ENCODE measurements around the gene NELL1.

NELL1 gene

DNA sequence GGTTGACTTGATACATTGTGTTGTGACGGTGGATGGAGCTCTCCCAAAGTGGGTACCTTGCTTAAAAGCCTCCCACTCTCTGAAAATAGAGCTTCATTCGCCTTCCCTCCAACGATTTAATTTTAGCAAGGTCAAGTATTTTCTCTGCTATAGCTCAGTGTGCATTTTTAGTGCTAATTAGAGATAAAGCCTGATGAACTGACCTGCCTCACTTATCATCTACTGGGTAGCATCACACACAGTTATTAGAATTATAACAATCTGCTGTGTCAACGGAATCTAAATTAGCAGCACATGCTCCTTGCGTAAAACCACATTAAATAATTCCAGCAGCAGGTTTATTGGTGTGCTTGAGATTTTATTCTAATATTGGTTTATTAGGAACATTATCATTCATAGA lies 701.7 kb downstream of the NELL1 start:
- no peak for DNase-seq

GRCh38 chr11:21372672-21373071 lies 703.3 kb downstream of the NELL1 start:
- DNase-seq = no peak

GRCh38 chr11:21374376-21374775 lies 705.0 kb downstream of the NELL1 start:
- DNase-seq = no peak

DNA sequence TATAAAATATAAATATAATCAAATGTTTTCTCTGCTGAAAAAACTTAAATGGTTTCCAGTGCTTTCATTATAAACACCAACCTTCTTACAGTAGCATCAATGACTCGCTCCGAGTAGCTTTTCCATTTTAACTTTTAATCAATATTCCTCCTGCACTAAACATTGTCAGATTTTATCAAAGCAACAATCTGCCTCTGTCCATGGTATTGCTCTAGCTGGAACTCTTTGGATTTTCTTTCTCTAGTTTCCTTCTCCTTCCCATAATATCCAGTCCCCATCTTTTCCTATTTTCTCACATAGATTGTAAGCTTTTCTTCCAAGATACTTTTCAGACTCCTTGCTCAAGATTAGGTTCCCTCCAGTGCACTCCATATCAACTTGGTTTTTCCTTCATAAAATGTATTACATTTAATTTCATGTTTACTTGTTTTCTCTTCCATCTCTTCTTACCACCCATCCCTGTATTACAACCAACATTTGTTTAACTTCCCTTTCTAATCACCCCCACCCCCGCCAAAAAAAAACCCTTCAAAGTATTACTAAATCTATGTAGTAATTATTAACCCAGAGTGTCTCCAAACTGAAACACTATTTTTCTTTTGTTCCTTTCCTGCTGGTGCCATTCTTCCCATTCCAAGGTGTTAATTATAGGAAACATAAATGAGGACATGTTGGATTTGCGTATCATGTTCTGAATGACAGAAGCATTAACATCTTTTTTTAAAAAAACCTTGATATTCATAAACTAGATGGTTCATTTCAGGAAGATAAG lies 716.5 kb downstream of the NELL1 start:
- no peak for DNase-seq

GRCh38 chr11:21390430-21390829 lies 721.0 kb downstream of the NELL1 start:
- no peak for DNase-seq

GRCh38 chr11:21396342-21397008 lies 727.1 kb downstream of the NELL1 start:
- DNase-seq = no peak

GRCh38 chr11:21398195-21398594 lies 728.8 kb downstream of the NELL1 start:
- no peak for DNase-seq

DNA sequence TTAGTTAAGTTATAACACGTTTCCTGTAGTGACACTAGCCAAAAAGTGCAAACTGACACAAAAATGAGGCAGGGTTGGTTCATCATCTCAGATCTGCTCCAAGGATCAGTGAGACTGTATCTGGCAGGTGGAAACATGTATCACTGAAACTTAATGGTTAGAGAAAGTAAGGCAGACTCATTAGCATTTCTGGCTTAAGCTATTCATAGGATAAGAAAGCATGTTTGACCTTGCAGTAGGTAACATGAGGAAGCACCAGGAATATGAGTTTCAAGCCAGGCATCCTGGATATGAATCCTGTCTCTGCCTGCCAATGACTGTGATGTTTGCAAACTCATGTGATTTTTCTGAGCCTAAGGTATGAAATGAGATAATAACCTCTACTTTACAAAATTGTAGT lies 732.1 kb downstream of the NELL1 start:
- no peak for DNase-seq

DNA sequence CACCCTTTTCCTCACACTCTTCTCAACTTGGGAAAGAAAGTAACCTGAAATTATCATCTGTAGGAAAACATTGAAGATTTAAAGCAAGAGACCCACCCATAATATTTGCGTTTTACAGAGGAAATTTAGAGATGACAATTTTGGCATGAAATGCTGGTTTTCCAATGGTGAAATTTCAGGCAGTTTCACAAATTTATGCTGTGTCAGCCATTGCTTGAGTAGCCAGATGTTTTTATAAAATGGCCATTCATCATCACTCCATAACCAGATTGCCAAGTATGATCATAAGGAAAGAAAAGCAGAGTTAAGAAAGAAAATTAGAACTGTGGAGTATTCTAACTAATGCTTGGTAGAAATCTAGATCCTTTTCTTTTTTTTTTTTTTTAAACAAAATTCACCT lies 732.9 kb downstream of the NELL1 start:
- no peak for DNase-seq

GRCh38 chr11:21403069-21403468 lies 733.7 kb downstream of the NELL1 start:
- DNase-seq = no peak

DNA sequence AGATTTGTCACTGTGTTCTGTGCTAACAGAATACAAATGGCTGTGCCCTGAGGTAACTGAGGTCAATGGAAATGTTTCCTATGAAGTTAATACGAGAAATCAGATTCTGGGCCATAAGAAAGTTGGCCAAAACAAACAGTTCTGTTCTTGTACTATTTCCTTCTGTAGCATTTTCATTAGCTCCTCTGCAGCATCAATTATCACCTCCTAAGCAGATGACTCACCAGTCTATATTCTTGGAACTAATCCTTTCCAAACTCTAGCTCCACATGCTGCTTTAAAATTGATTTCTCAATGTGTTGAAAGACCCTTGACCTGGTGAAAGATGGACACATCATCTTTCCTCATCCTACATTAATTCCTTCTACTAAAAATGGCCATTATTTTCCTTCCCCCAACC lies 736.0 kb downstream of the NELL1 start:
- no peak for DNase-seq

- no peak for DNase-seq
Observed at GRCh38 chr11:21410513-21410912, 741.1 kb downstream of the NELL1 start.

- DNase-seq = no peak
Observed at GRCh38 chr11:21411104-21411503, 741.7 kb downstream of the NELL1 start.

GRCh38 chr11:21411597-21411996 lies 742.2 kb downstream of the NELL1 start:
- DNase-seq = no peak

GRCh38 chr11:21412652-21413383 lies 743.4 kb downstream of the NELL1 start:
- no peak for DNase-seq

DNA sequence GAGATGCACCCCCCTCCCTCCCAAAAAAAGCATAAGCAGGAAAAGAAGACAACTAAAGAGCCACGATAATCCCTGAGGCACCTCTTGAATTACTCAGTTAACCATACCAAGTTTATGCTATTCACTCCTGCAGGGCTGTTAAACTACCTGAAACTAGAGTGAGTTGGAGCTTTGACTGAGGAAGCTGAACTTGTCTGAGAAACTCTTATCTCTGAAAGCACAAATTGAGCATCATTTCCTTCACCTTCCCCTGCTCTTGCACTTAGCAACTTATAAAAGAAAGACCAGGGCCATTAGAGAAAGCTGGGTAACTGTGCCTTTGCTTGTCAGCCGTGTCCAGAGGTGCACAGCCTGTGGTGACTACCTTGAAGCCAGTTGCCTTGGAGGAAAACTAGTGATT lies 745.6 kb downstream of the NELL1 start:
- DNase-seq = no peak

GRCh38 chr11:21415606-21416005 lies 746.2 kb downstream of the NELL1 start:
- no peak for DNase-seq

- DNase-seq = no peak
Observed at GRCh38 chr11:21421711-21422329, 752.4 kb downstream of the NELL1 start.

DNA sequence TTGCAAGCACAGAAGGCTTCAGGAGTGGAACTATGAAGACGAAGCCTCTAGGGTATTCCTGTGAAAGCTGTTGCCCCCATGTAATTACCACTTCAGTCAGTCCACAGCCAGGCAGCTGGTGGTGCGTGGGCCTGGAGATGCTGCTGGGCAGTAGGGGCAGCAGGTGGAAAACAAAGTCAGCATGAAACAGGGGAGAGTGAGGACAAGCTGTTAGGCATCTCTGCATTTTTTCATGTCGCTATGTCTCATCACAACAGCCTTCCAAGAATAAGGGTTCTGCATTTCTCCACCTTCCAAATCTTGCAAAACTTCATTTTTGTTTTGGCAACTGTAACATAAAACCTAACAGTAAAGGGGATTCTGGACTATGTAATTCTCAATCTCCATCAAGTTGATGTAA lies 757.5 kb downstream of the NELL1 start:
- DNase-seq = no peak

DNA sequence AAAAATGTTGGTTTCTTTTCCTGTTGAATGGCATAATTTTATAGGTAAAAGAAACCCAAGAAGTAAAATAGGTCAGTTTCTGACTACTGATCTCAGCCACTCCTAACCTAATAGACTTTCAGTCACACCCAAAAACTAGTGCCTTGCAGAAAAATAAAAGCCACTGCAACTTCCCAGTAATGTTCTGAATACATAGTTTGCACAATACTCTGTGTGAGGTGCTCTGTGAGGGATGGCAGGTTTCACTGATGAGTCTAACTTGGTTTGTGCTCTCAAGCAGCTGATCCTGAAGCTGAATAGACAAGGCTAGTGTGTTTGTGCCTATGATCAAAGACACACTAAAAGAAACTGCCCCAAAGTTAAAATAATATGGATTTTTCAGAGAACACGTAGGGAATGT lies 758.3 kb downstream of the NELL1 start:
- DNase-seq = no peak

DNA sequence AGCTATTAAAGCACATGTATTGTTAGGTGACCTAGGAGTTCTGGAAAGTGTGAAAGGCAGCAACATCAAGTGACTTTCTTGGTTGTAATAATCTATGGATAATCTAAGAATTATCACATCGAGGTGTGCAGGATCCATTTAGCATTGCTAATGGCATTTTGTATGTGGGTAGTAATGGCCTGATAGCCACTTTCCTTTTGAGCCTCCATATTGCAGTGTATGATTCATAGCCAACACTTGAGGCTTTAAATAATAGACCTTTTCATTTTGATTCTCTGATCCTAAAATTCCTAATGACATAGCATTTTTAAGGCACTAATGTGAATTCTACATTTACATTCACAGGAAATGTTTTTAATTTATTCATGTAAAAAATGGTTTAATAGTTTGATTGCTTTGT lies 759.4 kb downstream of the NELL1 start:
- no peak for DNase-seq

DNA sequence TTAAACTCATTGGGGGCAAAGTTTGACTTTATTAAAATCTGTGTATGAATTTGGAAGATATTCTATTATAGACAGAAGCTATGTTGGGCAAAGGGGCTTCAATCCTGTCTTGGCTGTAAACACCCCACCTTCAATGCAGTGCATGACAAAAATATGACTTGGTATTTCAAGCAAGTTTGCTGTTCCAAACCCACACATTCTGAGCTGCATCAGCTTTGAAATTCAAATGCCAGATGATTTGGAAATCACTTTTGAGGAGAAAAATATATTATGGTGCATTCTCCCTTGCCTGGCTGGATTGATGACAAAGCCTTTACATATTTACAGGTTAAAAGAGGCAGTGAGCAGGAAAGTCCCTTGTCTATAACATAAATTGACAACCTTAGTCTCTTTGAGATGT lies 760.0 kb downstream of the NELL1 start:
- no peak for DNase-seq

GRCh38 chr11:21430537-21430936 lies 761.2 kb downstream of the NELL1 start:
- no peak for DNase-seq

All from inflammatory macrophage treated with lipopolysaccharide for 4 hours (primary cell).